H1 (cell line): ENCODE data around the gene EBF3. TPM values are rescaled to one million over a fixed set of nuclear protein-coding genes. Genes with fewer than 3 reads are reported as not detected.

Source experiments
- CTCF ChIA-PET: fragments of 300-600 bp; sonication (Branson Sonifier 250); formaldehyde crosslinking; loops from one replicate; lab custom pipeline; 2021; ENCODE audit not compliant: partially characterized antibody; lab: Charles Lee
- POLR2A ChIA-PET: fragments of 300-600 bp; sonication (Branson Sonifier 250); formaldehyde crosslinking; loops from one replicate; lab custom pipeline; 2021; ENCODE audit warnings: inconsistent platforms; ENCODE audit not compliant: partially characterized antibody; lab: Charles Lee
- DNase-seq, 2 experiments: peaks; one replicate each; pipeline versions ENCODE4 v3.0.0 to v3.0.0-alpha.2; 2010 to 2022; ENCODE audit warnings: low spot score in 2 of 2, low read depth in 1 of 2, mixed read lengths in 1 of 2
- FAIRE-seq: peaks from 2 replicates; lab custom pipeline; 2011; peaks lifted over from hg19 to GRCh38; lab: Jason Lieb, UNC
- H2AFZ ChIP-seq: 2 replicates; pipeline ENCODE4 v1.8.1; 2012; ENCODE audit warnings: low read length, inconsistent platforms
- H2AK5ac ChIP-seq: 2 replicates; pipeline ENCODE4 v1.6.1; 2013; ENCODE audit warnings: low read depth, low read length
- H2BK120ac ChIP-seq: replicated peaks from 2 replicates; pipeline ENCODE3; 2013; ENCODE audit warnings: low read depth, low read length, inconsistent platforms
- H2BK12ac ChIP-seq: 2 replicates; pipeline ENCODE4 v1.6.1; 2013; ENCODE audit warnings: low read depth, low read length
- H2BK15ac ChIP-seq: 2 replicates; pipeline ENCODE4 v1.6.1; 2013; ENCODE audit warnings: low read length
- H2BK20ac ChIP-seq: 2 replicates; pipeline ENCODE4 v1.6.1; 2013; ENCODE audit warnings: low read length
- H2BK5ac ChIP-seq: 2 replicates; pipeline ENCODE4 v1.6.1; 2013; ENCODE audit warnings: low read depth, low read length
- H3K14ac ChIP-seq: 2 replicates; pipeline ENCODE4 v1.6.1; 2013; ENCODE audit warnings: inconsistent platforms; ENCODE audit not compliant: insufficient read length
- H3K18ac ChIP-seq: 2 replicates; pipeline ENCODE4 v1.6.1; 2013; ENCODE audit warnings: low read length; ENCODE audit errors: extremely low read depth
- H3K23ac ChIP-seq: 2 replicates; pipeline ENCODE4 v1.6.1; 2013; ENCODE audit warnings: inconsistent platforms; ENCODE audit not compliant: insufficient read length
- H3K23me2 ChIP-seq: 2 replicates; pipeline ENCODE4 v1.6.1; 2013; ENCODE audit warnings: low read depth, low read length
- H3K27ac ChIP-seq: 2 replicates; pipeline ENCODE4 v1.6.1; 2011; ENCODE audit warnings: low read depth, low read length, inconsistent platforms
- H3K27me3 ChIP-seq, 4 experiments: replicated peaks in 1 of 4; 1 replicate in 1 of 4; 2 replicates in 3 of 4; pipeline versions ENCODE4 v1.6.1 to v1.8.1; 2011 to 2013; ENCODE audit warnings: low read length in 3 of 4, mild to moderate bottlenecking in 3 of 4, inconsistent platforms in 2 of 4, mixed read lengths in 2 of 4, moderate library complexity in 1 of 4; ENCODE audit not compliant: control insufficient read depth in 3 of 4, insufficient read depth in 3 of 4; ENCODE audit errors: extremely low read depth in 1 of 4
- H3K36me3 ChIP-seq, 4 experiments: 2 replicates each; pipeline versions ENCODE4 v1.6.1 to v1.8.1; 2011 to 2013; ENCODE audit warnings: mild to moderate bottlenecking in 4 of 4, low read length in 3 of 4, moderate library complexity in 2 of 4, control low read depth in 1 of 4, inconsistent platforms in 1 of 4; ENCODE audit not compliant: insufficient read depth in 4 of 4, control insufficient read depth in 2 of 4
- H3K4ac ChIP-seq: replicated peaks from 2 replicates; pipeline ENCODE3; 2013; ENCODE audit warnings: low read length, low read depth, mixed read lengths, inconsistent platforms; ENCODE audit not compliant: insufficient read length
- H3K4me1 ChIP-seq, 4 experiments: replicated peaks in 1 of 4; 1 replicate in 1 of 4; 2 replicates in 3 of 4; pipeline versions ENCODE4 v1.6.1 to v1.8.1; 2011 to 2013; ENCODE audit warnings: low read length in 3 of 4, inconsistent platforms in 2 of 4, mixed read lengths in 1 of 4; ENCODE audit not compliant: insufficient read depth in 4 of 4, control insufficient read depth in 3 of 4
- H3K4me2 ChIP-seq, 2 experiments: 2 replicates each; pipeline versions ENCODE4 v1.6.1 to v1.8.1; 2011 to 2013; ENCODE audit warnings: low read depth in 2 of 2, low read length in 2 of 2, control low read depth in 1 of 2, inconsistent platforms in 1 of 2, mild to moderate bottlenecking in 1 of 2; ENCODE audit not compliant: insufficient read depth in 1 of 2
- H3K4me3 ChIP-seq, 4 experiments: fragments of 200-600, 300-600 bp in 1 of 4; sonication (generic), shearing (Covaris generic), sonication (Bioruptor Twin) in 1 of 4; 2 replicates each; pipeline versions ENCODE4 v1.5.1 to v1.8.1; 2011 to 2016; ENCODE audit warnings: low read length in 4 of 4, low read depth in 3 of 4, control low read depth in 2 of 4, inconsistent platforms in 2 of 4, mild to moderate bottlenecking in 2 of 4, mixed read lengths in 1 of 4, moderate library complexity in 1 of 4; ENCODE audit not compliant: insufficient read depth in 2 of 4; ENCODE audit errors: extremely low read depth in 1 of 4
- H3K56ac ChIP-seq: replicated peaks from 2 replicates; pipeline ENCODE3; 2013; ENCODE audit warnings: low read depth, mild to moderate bottlenecking, mixed read lengths, low read length, inconsistent platforms; ENCODE audit not compliant: insufficient read length
- H3K79me1 ChIP-seq: 2 replicates; pipeline ENCODE4 v1.6.1; 2013; ENCODE audit warnings: low read depth, low read length, control low read depth
- H3K79me2 ChIP-seq, 2 experiments: 2 replicates each; pipeline versions ENCODE4 v1.6.1 to v1.8.1; 2012 to 2013; ENCODE audit warnings: low read length in 2 of 2, mild to moderate bottlenecking in 2 of 2, inconsistent platforms in 1 of 2; ENCODE audit not compliant: insufficient read depth in 2 of 2, control insufficient read depth in 1 of 2
- H3K9ac ChIP-seq, 4 experiments: replicated peaks in 1 of 4; 1 replicate in 1 of 4; 2 replicates in 3 of 4; pipeline versions ENCODE4 v1.6.1 to v1.8.1; 2011 to 2013; ENCODE audit warnings: low read depth in 3 of 4, low read length in 3 of 4, control low read depth in 2 of 4, mild to moderate bottlenecking in 2 of 4, moderate library complexity in 2 of 4, inconsistent platforms in 1 of 4; ENCODE audit errors: extremely low read depth in 1 of 4
- H3K9me3 ChIP-seq, 2 experiments: 2 replicates each; pipeline versions ENCODE4 v1.6.1 to v1.8.1; 2012 to 2013; ENCODE audit warnings: mild to moderate bottlenecking in 2 of 2, moderate library complexity in 2 of 2, control low read depth in 1 of 2, inconsistent platforms in 1 of 2, low read depth in 1 of 2, low read length in 1 of 2, mixed read lengths in 1 of 2; ENCODE audit not compliant: insufficient read depth in 2 of 2
- H4K20me1 ChIP-seq, 2 experiments: replicated peaks in 1 of 2; 2 replicates each; pipeline versions ENCODE3 to v1.8.1; 2011 to 2013; ENCODE audit warnings: inconsistent platforms in 2 of 2, low read length in 2 of 2, mild to moderate bottlenecking in 1 of 2; ENCODE audit not compliant: insufficient read depth in 2 of 2, control insufficient read depth in 1 of 2
- H4K5ac ChIP-seq: 2 replicates; pipeline ENCODE4 v1.6.1; 2013; ENCODE audit warnings: low read length, low read depth, mixed read lengths, inconsistent platforms; ENCODE audit not compliant: insufficient read length
- H4K8ac ChIP-seq: 2 replicates; pipeline ENCODE4 v1.8.0; 2013; ENCODE audit warnings: mild to moderate bottlenecking, moderate library complexity, low read length, inconsistent platforms; ENCODE audit not compliant: insufficient read depth; ENCODE audit errors: extremely low read depth
- H4K91ac ChIP-seq: replicated peaks from 2 replicates; pipeline ENCODE3; 2013; ENCODE audit warnings: low read length, mixed read lengths, inconsistent platforms; ENCODE audit not compliant: insufficient read length
- ATF3 ChIP-seq: IDR thresholded peaks from 2 replicates; pipeline ENCODE4 v1.6.1; 2011; ENCODE audit warnings: low read depth, mild to moderate bottlenecking, low read length; ENCODE audit not compliant: insufficient read depth
- BACH1 ChIP-seq: IDR thresholded peaks from 2 replicates; pipeline ENCODE4 v1.6.1; 2012; ENCODE audit warnings: low read length, improper control_type of control experiment
- FOSL1 ChIP-seq: IDR thresholded peaks from 2 replicates; pipeline ENCODE4 v1.6.1; 2011; ENCODE audit warnings: mild to moderate bottlenecking, low read depth, low read length, moderate library complexity; ENCODE audit not compliant: insufficient read depth
- GTF2F1 ChIP-seq: IDR thresholded peaks from 2 replicates; pipeline ENCODE4 v1.6.1; 2012; ENCODE audit warnings: low read depth, low read length, improper control_type of control experiment, borderline replicate concordance
- JUN ChIP-seq: IDR thresholded peaks from 2 replicates; pipeline ENCODE4 v1.6.1; 2011; ENCODE audit warnings: low read depth, mild to moderate bottlenecking, improper control_type of control experiment, low read length
- NANOG ChIP-seq: IDR thresholded peaks from 2 replicates; pipeline ENCODE4 v1.6.1; 2011; ENCODE audit warnings: low read length, low read depth, mild to moderate bottlenecking, inconsistent platforms; ENCODE audit not compliant: insufficient read depth, poor library complexity, severe bottlenecking
- SP1 ChIP-seq: IDR thresholded peaks from 2 replicates; pipeline ENCODE4 v1.6.1; 2011; ENCODE audit warnings: low read depth, low read length
- WGBS, 2 experiments: shearing (Covaris generic) in 1 of 2; methylation state at CpG; one replicate each; pipeline versions ENCODE4 v1.1.6 to v1.1.7; 2013 to 2015; ENCODE audit warnings: low lambda C conversion rate in 2 of 2, mixed read lengths in 2 of 2, inconsistent platforms in 1 of 2, low coverage in 1 of 2, missing lambda C conversion rate in 1 of 2; ENCODE audit not compliant: insufficient replicate concordance in 2 of 2, insufficient coverage in 1 of 2, insufficient read length in 1 of 2; ENCODE audit errors: extremely low coverage in 1 of 2, missing lambda C conversion rate in 1 of 2; 5-methylcytosine and 5-hydroxymethylcytosine counted together
- polyA plus RNA-seq, 7 experiments: library from polyadenylated mRNA; depleted of rRNA in 3 of 7; stranded (reverse) in 5 of 7; unstranded in 2 of 7; fragments of >200 nt in 5 of 7; fragments of 200-250 nt in 2 of 7; gene quantifications; 1 replicate in 5 of 7; 2 replicates in 1 of 7; 4 replicates in 1 of 7; pipeline versions ENCODE4 v1.2.1 to v1.2.3, GENCODE V29; 2011 to 2013; ENCODE audit warnings: missing spikeins in 2 of 7, mixed read lengths in 2 of 7
- total RNA-seq: library from RNA; stranded (reverse); fragmentation: NEBNext Ultra II Directional; extraction: Animal tissue kit (Norgen Biotek cat#: 25700); gene quantifications from 2 replicates; pipeline ENCODE4 v1.2.1, GENCODE V29; 2021

The EBF3 gene
- total and polyA plus RNA-seq, 2 of the 8 experiments (the other 6 are each of a cell fraction or from before 2014, with no cell fraction given): 0.08 to 0.26 TPM

GRCh38 chr10:129895811-129896135, 68.3 kb downstream of the EBF3 start:
- WGBS, 2 experiments: 93% methylated on average over 4 of the region's 4 CpGs; no CpG with 5 or more reads in 1 of the 2 experiments
- H3K14ac ChIP-seq: no peak overlapping the region
- H3K23ac ChIP-seq: no peak overlapping the region
- no peak overlapping the region for H2BK12ac ChIP-seq
- H3K4me3 ChIP-seq: no peak overlapping the region
- no peak overlapping the region for H3K9ac ChIP-seq
- H3K27me3 ChIP-seq: peaks cover 0 to 4% (median 0%) of the 10 kb centered on the region in 4 experiments; a peak in 3 of 7 replicates
- no peak for FAIRE-seq
- H3K27ac ChIP-seq: no peak overlapping the region
- H3K4me1 ChIP-seq: peaks cover 5 to 42% (median 14%) of the 10 kb centered on the region in 4 experiments
- H3K79me2 ChIP-seq: no peaks in the 10 kb centered on the region
- no peak overlapping the region for H2BK20ac ChIP-seq
- H3K79me1 ChIP-seq: no peaks in the 10 kb centered on the region
- no peak for DNase-seq
- H3K23me2 ChIP-seq: no peaks in the 10 kb centered on the region
- H4K8ac ChIP-seq: no peak overlapping the region
- H2BK5ac ChIP-seq: no peak overlapping the region
- H3K18ac ChIP-seq: no peak overlapping the region
- no peak overlapping the region for H2AK5ac ChIP-seq
- no peak overlapping the region for H4K5ac ChIP-seq
- POLR2A ChIA-PET: no interaction called here
- H3K56ac ChIP-seq: no peak overlapping the region
- no peaks in the 10 kb centered on the region for H4K20me1 ChIP-seq
- H3K9me3 ChIP-seq: no peaks in the 10 kb centered on the region
- no peak overlapping the region for H3K4ac ChIP-seq
- CTCF ChIA-PET: interaction anchor here (0.6 to 12.5 kb wide), 8 partner anchors 9 to 651 kb away, joined by 3 to 131 read pairs (median 4); no protein-coding TSS in a partner anchor
- no peak overlapping the region for H4K91ac ChIP-seq
- no peak overlapping the region for H2AFZ ChIP-seq
- H3K4me2 ChIP-seq: no peak overlapping the region
- no peak overlapping the region for H2BK120ac ChIP-seq
- no peaks in the 10 kb centered on the region for H3K36me3 ChIP-seq
- no peak overlapping the region for H2BK15ac ChIP-seq
- TF ChIP-seq FOSL1 (no peak), JUN (no peak), GTF2F1 (no peak), SP1 (no peak), ATF3 (no peak), BACH1 (no peak), NANOG (no peak)
